CD4-positive, alpha-beta T cell treated with Interferon alpha-2 for 1 hour (primary cell): ENCODE measurements around the gene ERC2.
"Not testable (repeated sequence)": the region's sequence is repeated elsewhere in the genome, so short reads cannot be mapped to it uniquely, and the experiment has no call there.

ENCODE experiments used
- DNase-seq, 2 donors: peaks; one replicate each; pipeline ENCODE4 v3.0.0-alpha.2; 2020 to 2022

ERC2 gene

GRCh38 chr3:56113908-56114307 lies 354.4 kb downstream of the ERC2 start:
- no peak for DNase-seq

DNA sequence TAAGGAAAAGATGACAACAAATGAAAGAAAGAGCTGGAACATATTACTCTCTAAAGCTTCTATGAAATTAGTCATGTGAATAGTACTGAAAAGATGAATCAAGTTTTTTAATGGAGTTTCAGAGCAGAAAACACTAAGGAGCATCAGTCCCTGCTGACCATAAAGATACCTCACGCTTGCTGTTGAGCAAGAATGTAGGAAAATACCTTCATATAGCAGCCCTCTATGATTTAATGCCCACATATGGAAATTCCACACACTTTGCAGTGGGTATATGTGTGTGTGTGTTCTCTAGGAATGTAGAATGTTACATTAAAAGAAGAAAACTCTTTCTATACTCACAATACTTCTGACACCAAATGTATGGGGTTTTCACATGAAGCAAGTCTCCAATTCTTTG lies 355.0 kb downstream of the ERC2 start:
- DNase-seq, result no peak

GRCh38 chr3:56111606-56112304 lies 356.5 kb downstream of the ERC2 start:
- DNase-seq, result no peak

GRCh38 chr3:56110886-56111285 lies 357.4 kb downstream of the ERC2 start:
- DNase-seq, result no peak

GRCh38 chr3:56107157-56107556 lies 361.1 kb downstream of the ERC2 start:
- no peak for DNase-seq

DNA sequence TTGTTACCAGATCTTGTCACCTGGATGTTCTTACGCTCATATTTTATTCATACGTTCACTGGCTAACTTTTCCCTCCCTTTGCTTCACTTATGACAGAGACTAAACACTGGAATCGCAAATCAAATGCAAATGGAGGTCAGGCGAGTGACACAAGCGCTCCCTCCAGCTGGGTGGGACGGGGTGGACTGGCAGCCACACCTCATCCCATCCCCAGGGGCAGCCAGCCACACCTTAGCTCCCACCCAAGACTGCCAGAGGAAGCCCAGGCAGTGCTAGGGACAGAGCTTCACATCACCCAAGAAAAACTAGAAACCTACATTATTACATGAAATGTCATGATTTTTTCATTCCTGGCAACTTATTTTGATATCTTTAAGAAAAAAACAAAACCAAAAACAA lies 366.2 kb downstream of the ERC2 start:
- DNase-seq, result no peak

- DNase-seq, result no peak
Measured at GRCh38 chr3:56101576-56101975, 366.7 kb downstream of the ERC2 start.

DNA sequence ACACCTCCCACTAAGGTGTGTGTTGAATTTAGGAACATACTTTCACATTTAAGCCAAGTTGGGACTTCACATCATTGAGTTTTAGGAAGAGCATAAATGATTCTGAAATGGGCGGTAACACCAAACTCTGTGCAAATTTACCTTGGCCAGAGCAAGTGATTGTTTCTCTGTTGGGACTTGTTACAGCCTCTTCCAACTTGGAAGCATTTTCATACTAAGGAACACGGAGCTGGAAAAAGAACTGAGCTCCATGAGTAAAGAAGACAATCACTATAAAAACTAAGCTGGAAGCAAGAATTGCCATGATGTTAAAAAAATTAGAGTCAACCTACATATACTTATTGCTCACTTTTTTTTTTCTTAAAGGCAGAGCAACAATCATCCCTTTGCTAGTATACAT lies 371.3 kb downstream of the ERC2 start:
- DNase-seq, result no peak

DNA sequence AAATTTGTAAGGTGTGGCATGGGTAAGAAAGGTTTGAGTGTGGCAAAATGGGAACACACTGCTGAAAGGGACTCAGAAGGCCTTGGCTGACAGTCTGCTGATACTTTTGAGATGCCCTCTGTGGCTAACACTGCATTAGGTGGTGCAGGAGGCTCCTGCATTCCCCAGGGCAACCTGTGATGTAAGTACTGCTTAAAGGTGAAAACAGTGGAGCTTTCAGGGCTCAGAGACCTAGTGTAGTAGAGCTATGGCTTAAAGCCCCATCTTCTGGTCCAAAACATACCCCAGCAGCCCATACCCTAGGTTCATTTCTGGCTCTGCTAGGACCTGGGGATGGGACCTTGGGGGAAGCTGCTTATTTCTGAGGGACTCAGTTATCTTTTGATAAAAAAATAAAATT lies 374.1 kb downstream of the ERC2 start:
- DNase-seq, result no peak

GRCh38 chr3:56089739-56090138 lies 378.5 kb downstream of the ERC2 start:
- no peak for DNase-seq

GRCh38 chr3:56087451-56088053 lies 380.7 kb downstream of the ERC2 start:
- DNase-seq, result no peak

DNA sequence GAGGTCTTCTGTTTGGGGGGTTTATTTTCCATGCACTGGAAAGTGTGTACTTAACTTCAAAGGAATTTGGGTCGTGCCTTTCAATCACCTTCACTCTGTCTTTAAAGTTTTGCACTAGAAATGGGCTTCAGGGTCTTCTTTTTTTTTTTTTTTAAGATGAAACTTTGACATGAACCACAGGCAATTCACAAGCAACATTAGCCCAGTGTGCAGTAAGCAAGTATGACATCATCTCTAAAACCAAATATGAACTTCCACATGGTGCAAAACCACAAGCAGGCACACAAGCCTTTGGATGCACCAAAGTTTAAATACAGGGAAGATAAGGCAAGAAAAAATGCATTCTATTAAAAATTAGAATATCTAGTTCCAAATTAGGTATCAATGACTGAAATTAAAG lies 381.9 kb downstream of the ERC2 start:
- DNase-seq, result no peak

DNA sequence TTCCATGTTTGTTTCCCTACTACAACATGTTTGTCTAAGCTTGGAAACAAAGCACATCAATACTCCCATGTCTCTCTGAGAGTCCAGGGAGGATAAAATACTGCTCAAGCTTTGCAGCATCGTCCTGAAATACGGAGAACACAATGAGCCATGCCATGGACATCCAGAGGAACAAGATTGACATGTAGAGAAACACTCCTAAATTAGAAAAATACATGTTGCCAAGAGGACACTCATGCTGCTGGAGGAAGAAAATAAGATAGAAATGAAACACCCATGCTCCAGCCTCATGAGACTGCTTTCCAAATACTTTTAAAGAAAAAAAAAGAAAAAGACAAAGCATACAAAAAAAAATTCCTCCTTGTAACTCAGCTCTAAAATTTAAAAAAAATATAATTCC lies 387.0 kb downstream of the ERC2 start:
- no peak for DNase-seq

- no peak for DNase-seq
Measured at GRCh38 chr3:56076746-56077145, 391.5 kb downstream of the ERC2 start.

DNA sequence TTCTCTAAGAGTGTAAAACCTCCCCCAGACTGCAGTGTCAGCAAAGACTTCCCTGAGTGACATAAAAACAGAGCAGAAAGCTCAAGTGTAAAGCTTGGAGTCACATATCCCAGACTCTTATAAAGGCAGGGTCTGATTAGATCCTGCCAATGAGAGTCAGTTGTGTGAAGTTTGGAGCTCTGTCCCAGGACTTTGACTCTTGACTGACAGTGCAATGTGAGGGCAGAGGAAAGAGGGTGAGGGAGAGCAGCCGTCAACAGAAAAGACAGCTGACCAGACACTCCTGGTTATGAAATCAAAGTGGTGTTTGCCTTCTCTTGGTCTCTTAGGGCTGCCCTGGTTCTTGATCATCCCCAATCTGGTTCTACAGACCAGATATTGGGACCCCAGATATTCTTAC lies 393.2 kb downstream of the ERC2 start:
- DNase-seq, result no peak

DNA sequence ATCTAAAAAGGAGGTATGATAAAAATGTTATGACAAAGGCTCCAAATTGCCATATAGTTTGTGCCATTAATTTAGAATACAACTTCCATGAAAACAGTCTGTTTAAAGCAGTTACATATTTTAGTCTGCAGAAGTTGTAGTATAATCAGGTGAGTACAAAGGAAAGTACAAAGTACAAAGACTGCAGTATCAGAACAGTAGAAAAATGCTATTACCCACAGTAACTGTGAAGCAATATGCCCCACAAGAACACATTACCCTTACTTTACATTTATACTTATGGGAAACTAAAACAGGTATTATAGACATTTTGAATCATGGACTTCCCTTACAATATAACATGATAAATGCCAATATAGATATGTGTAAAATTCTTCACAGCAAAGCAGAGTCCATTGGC lies 398.5 kb downstream of the ERC2 start:
- DNase-seq, result no peak

- DNase-seq, result not testable (repeated sequence)
Measured at GRCh38 chr3:56066405-56066804, 401.9 kb downstream of the ERC2 start.

- no peak for DNase-seq
Measured at GRCh38 chr3:56064684-56065083, 403.6 kb downstream of the ERC2 start.

DNA sequence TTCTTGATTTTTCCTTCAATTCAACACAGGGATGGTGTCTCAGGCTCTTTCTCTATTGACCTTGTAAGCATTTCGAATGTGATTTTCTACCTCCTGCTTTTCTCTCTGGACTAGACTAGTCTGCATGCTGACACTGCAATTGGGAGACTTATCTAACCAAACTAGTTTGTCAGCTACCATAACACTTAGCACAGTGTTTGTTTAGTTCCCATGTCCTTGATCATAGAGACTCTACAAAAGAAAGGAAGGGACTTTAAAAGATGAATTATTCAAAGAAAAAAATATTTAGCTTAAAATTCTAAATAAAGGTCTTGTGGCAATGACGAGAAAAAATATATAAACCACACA lies 407.0 kb downstream of the ERC2 start:
- no peak for DNase-seq

DNA sequence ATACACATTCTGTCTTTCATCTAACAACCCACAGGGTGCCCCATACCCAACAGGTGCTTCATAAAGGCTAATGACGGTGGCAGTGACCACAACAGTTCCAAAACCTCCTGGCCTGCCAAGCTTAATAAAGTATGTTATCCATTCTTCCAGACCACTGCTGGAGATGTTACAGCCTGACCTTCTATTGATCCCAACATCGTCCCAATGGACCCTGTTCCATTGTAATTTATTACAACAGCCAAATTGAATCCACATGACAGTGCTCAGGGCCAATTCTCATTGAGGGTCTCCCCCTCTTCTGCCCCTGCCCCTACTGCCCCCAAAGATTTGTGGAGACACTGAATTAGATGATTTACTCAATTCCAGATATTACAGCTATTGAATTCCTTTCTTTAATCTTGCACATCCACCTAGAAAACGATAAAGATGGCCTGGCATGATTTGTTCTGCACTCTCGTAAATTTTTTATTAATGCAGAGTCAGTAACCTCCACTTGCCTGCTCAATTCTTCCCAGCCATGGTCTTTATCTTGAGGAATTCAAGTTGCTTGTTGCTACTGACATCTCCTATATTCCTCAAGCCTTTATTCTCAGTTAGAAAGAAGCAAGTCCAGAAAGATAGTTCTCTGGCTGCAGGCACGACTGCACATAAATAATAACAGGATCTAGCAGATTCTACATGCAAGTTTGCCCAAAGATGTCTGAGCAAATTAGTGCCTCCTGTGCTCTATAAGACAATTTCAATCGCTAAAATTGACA lies 407.6 kb downstream of the ERC2 start:
- DNase-seq, result no peak

- no peak for DNase-seq
Measured at GRCh38 chr3:56059731-56060130, 408.5 kb downstream of the ERC2 start.

DNA sequence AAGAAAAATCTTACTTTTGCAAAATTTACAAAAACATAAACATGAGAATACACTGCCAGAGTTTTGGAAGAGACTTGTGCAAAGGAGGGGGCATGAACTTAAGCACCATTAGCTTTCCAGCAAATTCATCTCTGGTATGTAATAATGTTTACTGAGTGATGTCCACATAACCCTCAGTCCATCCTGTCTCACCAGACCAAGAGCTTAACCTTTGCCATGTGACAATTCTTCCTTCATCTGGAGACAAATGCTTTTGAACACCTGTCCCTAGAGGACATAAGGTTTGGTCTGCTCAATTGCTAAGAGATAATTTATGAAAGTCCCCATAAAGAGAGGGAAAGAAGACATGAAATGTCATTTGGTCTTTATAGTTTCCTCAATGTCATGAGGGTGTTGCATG lies 412.3 kb downstream of the ERC2 start:
- no peak for DNase-seq

GRCh38 chr3:56055546-56055945 lies 412.7 kb downstream of the ERC2 start:
- no peak for DNase-seq

GRCh38 chr3:56054844-56055243 lies 413.4 kb downstream of the ERC2 start:
- DNase-seq, result no peak
